ENCODE data around the gene CPS1. TPM values are rescaled to one million over a fixed set of nuclear protein-coding genes. Genes with fewer than 3 reads are reported as not detected.

Gene CPS1
- total RNA-seq, 3 donors from 2014 or later = 5.2 to 10.4 (median 9.2) TPM

- H3K36me3 ChIP-seq = no peaks in the 10 kb centered on the region
- no peak overlapping the region for H3K4me3 ChIP-seq
- TF ChIP-seq CTCF (IDR thresholded peaks at IDR 0.05) (no peak), POLR2A (IDR thresholded peaks at IDR 0.05) (no peak), POLR2AphosphoS5 (IDR thresholded peaks at IDR 0.05) (no peak)
- H3K27me3 ChIP-seq = no peaks in the 10 kb centered on the region
- no peak for DNase-seq (ENCODE audit: low spot score in 2 of 2)
- H3K9me3 ChIP-seq = no peaks in the 10 kb centered on the region
- H3K27ac ChIP-seq = no peak overlapping the region
- intact Hi-C loops (cut with DNase I; ENCODE audit: low total_unique reads) = no loop called here
- H3K4me1 ChIP-seq = no peaks in the 10 kb centered on the region
Observed at GRCh38 chr2:210686401-210686800, 130.0 kb downstream of the CPS1 start.

GRCh38 chr2:210687786-210688470 lies 131.5 kb downstream of the CPS1 start:
- no peaks in the 10 kb centered on the region for H3K36me3 ChIP-seq
- no peaks in the 10 kb centered on the region for H3K27me3 ChIP-seq
- H3K4me1 ChIP-seq = no peaks in the 10 kb centered on the region
- TF ChIP-seq POLR2A (IDR thresholded peaks at IDR 0.05) = no peak
- no peak for TF ChIP-seq CTCF (IDR thresholded peaks at IDR 0.05)
- no peak for TF ChIP-seq POLR2AphosphoS5 (IDR thresholded peaks at IDR 0.05)
- no peaks in the 10 kb centered on the region for H3K9me3 ChIP-seq
- no peak overlapping the region for H3K27ac ChIP-seq
- intact Hi-C loops (cut with DNase I; ENCODE audit: low total_unique reads) = no loop called here
- no peak for DNase-seq (ENCODE audit: low spot score in 2 of 2)
- no peak overlapping the region for H3K4me3 ChIP-seq

- no peaks in the 10 kb centered on the region for H3K9me3 ChIP-seq
- no peaks in the 10 kb centered on the region for H3K27me3 ChIP-seq
- TF ChIP-seq POLR2A (IDR thresholded peaks at IDR 0.05) (no peak), CTCF (IDR thresholded peaks at IDR 0.05) (no peak), POLR2AphosphoS5 (IDR thresholded peaks at IDR 0.05) (no peak)
- no peak overlapping the region for H3K4me3 ChIP-seq
- no peaks in the 10 kb centered on the region for H3K36me3 ChIP-seq
- H3K27ac ChIP-seq = no peak overlapping the region
- intact Hi-C loops (cut with DNase I; ENCODE audit: low total_unique reads) = no loop called here
- no peaks in the 10 kb centered on the region for H3K4me1 ChIP-seq
- DNase-seq (ENCODE audit: low spot score in 2 of 2) = no peak
Observed at GRCh38 chr2:210707900-210708299, 151.5 kb downstream of the CPS1 start.

GRCh38 chr2:210713122-210713521 lies 156.7 kb downstream of the CPS1 start:
- no peaks in the 10 kb centered on the region for H3K4me1 ChIP-seq
- no peak overlapping the region for H3K4me3 ChIP-seq
- H3K36me3 ChIP-seq = no peaks in the 10 kb centered on the region
- H3K27me3 ChIP-seq = no peaks in the 10 kb centered on the region
- TF ChIP-seq POLR2A (IDR thresholded peaks at IDR 0.05) = no peak
- no peak for TF ChIP-seq CTCF (IDR thresholded peaks at IDR 0.05)
- TF ChIP-seq POLR2AphosphoS5 (IDR thresholded peaks at IDR 0.05) = no peak
- H3K27ac ChIP-seq = no peak overlapping the region
- no peak for DNase-seq (ENCODE audit: low spot score in 2 of 2)
- intact Hi-C loops (cut with DNase I; ENCODE audit: low total_unique reads) = no loop called here
- no peaks in the 10 kb centered on the region for H3K9me3 ChIP-seq

- no peaks in the 10 kb centered on the region for H3K9me3 ChIP-seq
- intact Hi-C loops (cut with DNase I; ENCODE audit: low total_unique reads) = loop anchor here (5.0 kb wide), 1 partner anchor 887 kb away; no protein-coding TSS in a partner anchor
- H3K4me3 ChIP-seq = no peak overlapping the region
- H3K27ac ChIP-seq = no peak overlapping the region
- TF ChIP-seq CTCF (IDR thresholded peaks at IDR 0.05) = no peak
- no peak for TF ChIP-seq POLR2A (IDR thresholded peaks at IDR 0.05)
- no peak for TF ChIP-seq POLR2AphosphoS5 (IDR thresholded peaks at IDR 0.05)
- no peaks in the 10 kb centered on the region for H3K27me3 ChIP-seq
- DNase-seq (ENCODE audit: low spot score in 2 of 2) = no peak
- no peaks in the 10 kb centered on the region for H3K36me3 ChIP-seq
- no peaks in the 10 kb centered on the region for H3K4me1 ChIP-seq
Observed at GRCh38 chr2:210715560-210716082, 159.2 kb downstream of the CPS1 start.

Measured in breast epithelium (tissue), 4 donors.